ENCODE results near the gene SERPINA12. TPM values are rescaled to one million over a fixed set of nuclear protein-coding genes. Genes with fewer than 3 reads are reported as not detected.

The SERPINA12 gene
- polyA plus RNA-seq, 1 donor, result not detected

DNA sequence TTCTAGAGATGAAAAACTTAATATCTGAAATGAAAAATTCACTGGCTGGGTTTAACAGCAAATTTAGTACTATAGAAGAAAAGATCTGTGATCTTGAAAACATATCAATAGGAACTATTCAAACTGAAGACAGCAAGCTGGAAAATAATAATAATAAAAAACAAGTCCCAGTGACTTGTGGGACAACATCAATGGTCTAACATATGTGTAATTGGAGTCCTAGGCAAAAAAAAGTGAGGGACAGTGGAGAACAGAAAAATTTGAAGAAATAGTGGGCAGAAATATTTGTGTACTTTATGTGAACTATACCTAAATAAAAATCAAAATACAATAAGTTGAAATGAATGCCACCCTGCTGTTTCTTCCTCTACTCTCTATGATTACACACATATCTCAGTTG lies 30.8 kb downstream of the SERPINA12 start:
- no peak for DNase-seq
- peaks cover 8% of the 10 kb centered on the region for H3K9me3 ChIP-seq (ENCODE audit: control insufficient read depth, low read depth, low read length)
- H3K27me3 ChIP-seq (ENCODE audit: control insufficient read depth, insufficient read depth, low read length), result no peaks in the 10 kb centered on the region
- H3K27ac ChIP-seq (ENCODE audit: low read length), result no peak overlapping the region
- H3K4me3 ChIP-seq (ENCODE audit: low read length), result no peak overlapping the region
- no peaks in the 10 kb centered on the region for H3K4me1 ChIP-seq (ENCODE audit: control insufficient read depth, insufficient read depth, low read length)
- H3K36me3 ChIP-seq (ENCODE audit: control insufficient read depth, insufficient read depth, low read length), result no peaks in the 10 kb centered on the region

- Histone ChIP-seq H3K36me3 (ENCODE audit: control insufficient read depth, insufficient read depth, low read length) (no peaks in the 10 kb centered on the region), H3K9me3 (ENCODE audit: control insufficient read depth, low read depth, low read length) (peaks cover 8% of the 10 kb centered on the region), H3K4me1 (ENCODE audit: control insufficient read depth, insufficient read depth, low read length) (no peaks in the 10 kb centered on the region), H3K27me3 (ENCODE audit: control insufficient read depth, insufficient read depth, low read length) (no peaks in the 10 kb centered on the region), H3K27ac (ENCODE audit: low read length) (no peak within 1 kb of the TSS), H3K4me3 (ENCODE audit: low read length) (no peak within 1 kb of the TSS)
- WGBS (ENCODE audit: insufficient coverage, low lambda C conversion rate), result 100% methylated on average over 1 of the region's 2 CpGs
- no peak for DNase-seq
Observed at GRCh38 chr14:94476023-94476422, 33.2 kb downstream of the SERPINA12 start, which contains the start of gene SERPINA9. TSS of gene SERPINA9 (minus strand) at chr14:94476197. CDS start at chr14:94469840, 6,357 bp downstream.

DNA sequence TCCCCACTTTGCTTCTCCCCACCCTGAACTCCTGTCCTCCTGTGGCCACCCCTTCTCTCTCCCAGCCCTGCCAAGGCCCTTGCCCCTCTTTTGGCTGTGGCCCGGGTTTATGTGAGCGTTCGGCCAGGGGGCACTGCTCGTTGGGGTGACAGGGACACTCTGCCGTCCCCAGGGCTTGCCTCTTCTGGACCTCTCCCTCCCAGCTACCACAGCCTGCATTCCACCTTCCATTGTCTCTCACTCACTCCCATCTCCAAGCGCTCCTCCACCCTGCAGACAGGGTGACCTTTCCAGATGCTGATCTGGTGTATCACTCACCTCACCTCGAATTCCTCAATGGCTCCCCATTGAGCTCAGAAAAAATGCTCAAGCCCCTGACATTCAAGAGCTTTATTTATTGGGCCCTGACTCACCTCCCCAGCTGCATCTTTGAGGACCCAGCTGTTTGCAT lies 34.7 kb downstream of the SERPINA12 start:
- Histone ChIP-seq H3K27ac (ENCODE audit: low read length) (no peak overlapping the region), H3K27me3 (ENCODE audit: control insufficient read depth, insufficient read depth, low read length) (no peaks in the 10 kb centered on the region), H3K36me3 (ENCODE audit: control insufficient read depth, insufficient read depth, low read length) (no peaks in the 10 kb centered on the region), H3K9me3 (ENCODE audit: control insufficient read depth, low read depth, low read length) (peaks cover 8% of the 10 kb centered on the region), H3K4me3 (ENCODE audit: low read length) (no peak overlapping the region), H3K4me1 (ENCODE audit: control insufficient read depth, insufficient read depth, low read length) (no peaks in the 10 kb centered on the region)
- no CpG with 5 or more reads among the region's 7 CpGs for WGBS (ENCODE audit: insufficient coverage, low lambda C conversion rate)
- DNase-seq, result no peak

- H3K36me3 ChIP-seq (ENCODE audit: control insufficient read depth, insufficient read depth, low read length), result no peaks in the 10 kb centered on the region
- H3K27ac ChIP-seq (ENCODE audit: low read length), result no peak overlapping the region
- H3K27me3 ChIP-seq (ENCODE audit: control insufficient read depth, insufficient read depth, low read length), result no peaks in the 10 kb centered on the region
- H3K4me3 ChIP-seq (ENCODE audit: low read length), result no peak overlapping the region
- WGBS (ENCODE audit: insufficient coverage, low lambda C conversion rate), result no CpG with 5 or more reads among the region's 16 CpGs
- peaks cover 6% of the 10 kb centered on the region for H3K9me3 ChIP-seq (ENCODE audit: control insufficient read depth, low read depth, low read length)
- no peak for DNase-seq
- no peaks in the 10 kb centered on the region for H3K4me1 ChIP-seq (ENCODE audit: control insufficient read depth, insufficient read depth, low read length)
Observed at GRCh38 chr14:94473666-94474410, 35.4 kb downstream of the SERPINA12 start.

DNA sequence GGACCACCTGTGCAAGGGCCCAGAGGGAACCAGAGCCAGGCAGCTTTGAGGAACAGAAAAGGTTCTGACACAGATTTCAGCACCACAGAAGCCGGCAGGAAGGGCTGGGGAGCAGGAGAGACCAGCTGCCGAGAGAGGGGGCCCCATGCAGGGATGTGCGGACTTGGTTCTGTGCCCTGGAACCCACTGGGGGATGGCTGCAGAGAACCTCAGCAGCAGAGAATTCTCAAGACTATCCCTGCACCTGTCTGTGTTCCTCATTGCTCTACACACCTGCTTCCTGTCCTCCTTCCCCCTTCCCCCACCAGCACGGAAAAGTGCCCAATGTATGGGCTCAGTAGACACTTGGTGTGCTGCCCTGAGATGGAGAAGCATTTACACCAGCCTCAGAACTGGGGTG lies 36.4 kb downstream of the SERPINA12 start:
- WGBS (ENCODE audit: insufficient coverage, low lambda C conversion rate), result no CpG with 5 or more reads among the region's 4 CpGs
- H3K4me1 ChIP-seq (ENCODE audit: control insufficient read depth, insufficient read depth, low read length), result no peaks in the 10 kb centered on the region
- H3K4me3 ChIP-seq (ENCODE audit: low read length), result no peak overlapping the region
- no peaks in the 10 kb centered on the region for H3K36me3 ChIP-seq (ENCODE audit: control insufficient read depth, insufficient read depth, low read length)
- no peak overlapping the region for H3K27ac ChIP-seq (ENCODE audit: low read length)
- H3K9me3 ChIP-seq (ENCODE audit: control insufficient read depth, low read depth, low read length), result no peaks in the 10 kb centered on the region
- no peak for DNase-seq
- no peaks in the 10 kb centered on the region for H3K27me3 ChIP-seq (ENCODE audit: control insufficient read depth, insufficient read depth, low read length)

DNA sequence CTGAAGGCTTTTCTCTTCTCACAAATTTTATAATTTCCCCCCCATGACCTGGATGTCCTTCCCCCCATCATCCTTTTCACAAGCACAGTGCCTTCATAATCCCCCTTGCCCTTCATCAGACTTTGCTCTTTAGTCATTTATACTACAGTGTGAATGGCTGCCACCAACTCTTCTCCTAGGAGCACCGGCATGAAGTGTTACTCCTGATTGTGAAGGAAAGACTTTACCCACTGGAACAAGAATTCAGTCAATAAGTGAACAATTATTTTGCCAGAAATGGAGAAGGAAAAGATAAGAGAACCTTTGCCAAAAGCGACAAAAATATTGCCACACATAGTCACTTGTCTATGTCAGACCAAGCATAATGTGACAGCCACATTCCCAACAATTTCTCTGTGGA lies 38.2 kb downstream of the SERPINA12 start:
- Histone ChIP-seq H3K4me1 (ENCODE audit: control insufficient read depth, insufficient read depth, low read length) (no peaks in the 10 kb centered on the region), H3K27me3 (ENCODE audit: control insufficient read depth, insufficient read depth, low read length) (no peaks in the 10 kb centered on the region), H3K36me3 (ENCODE audit: control insufficient read depth, insufficient read depth, low read length) (no peaks in the 10 kb centered on the region), H3K9me3 (ENCODE audit: control insufficient read depth, low read depth, low read length) (no peaks in the 10 kb centered on the region), H3K4me3 (ENCODE audit: low read length) (no peak overlapping the region), H3K27ac (ENCODE audit: low read length) (no peak overlapping the region)
- 100% methylated on average over 1 of the region's 2 CpGs for WGBS (ENCODE audit: insufficient coverage, low lambda C conversion rate)
- no peak for DNase-seq

DNA sequence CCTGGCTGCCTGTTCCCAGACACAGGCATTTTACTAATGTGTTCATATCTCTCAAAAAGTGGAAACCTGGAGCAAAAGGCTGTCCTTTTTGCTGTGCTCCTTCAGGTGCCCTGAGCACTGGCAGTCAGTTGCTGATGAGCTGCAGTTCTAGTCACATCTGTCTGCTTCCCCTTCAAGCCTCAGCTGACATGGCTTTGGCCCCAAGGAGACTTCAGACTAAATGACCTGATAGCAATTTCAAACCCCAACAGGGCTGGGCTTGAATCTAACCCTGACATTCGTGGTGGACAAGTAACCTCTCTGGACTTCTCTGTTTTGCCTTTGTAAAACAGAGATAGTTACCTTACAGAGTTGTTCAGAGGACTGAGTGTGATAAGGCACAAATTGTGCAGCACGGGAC lies 39.0 kb downstream of the SERPINA12 start:
- H3K4me1 ChIP-seq (ENCODE audit: control insufficient read depth, insufficient read depth, low read length), result no peaks in the 10 kb centered on the region
- no CpG with 5 or more reads among the region's 2 CpGs for WGBS (ENCODE audit: insufficient coverage, low lambda C conversion rate)
- no peaks in the 10 kb centered on the region for H3K27me3 ChIP-seq (ENCODE audit: control insufficient read depth, insufficient read depth, low read length)
- H3K27ac ChIP-seq (ENCODE audit: low read length), result no peak overlapping the region
- no peak overlapping the region for H3K4me3 ChIP-seq (ENCODE audit: low read length)
- no peaks in the 10 kb centered on the region for H3K9me3 ChIP-seq (ENCODE audit: control insufficient read depth, low read depth, low read length)
- no peak for DNase-seq
- no peaks in the 10 kb centered on the region for H3K36me3 ChIP-seq (ENCODE audit: control insufficient read depth, insufficient read depth, low read length)

- H3K36me3 ChIP-seq (ENCODE audit: control insufficient read depth, insufficient read depth, low read length), result no peaks in the 10 kb centered on the region
- no peaks in the 10 kb centered on the region for H3K27me3 ChIP-seq (ENCODE audit: control insufficient read depth, insufficient read depth, low read length)
- H3K4me1 ChIP-seq (ENCODE audit: control insufficient read depth, insufficient read depth, low read length), result no peaks in the 10 kb centered on the region
- H3K27ac ChIP-seq (ENCODE audit: low read length), result no peak overlapping the region
- WGBS (ENCODE audit: insufficient coverage, low lambda C conversion rate), result no CpG with 5 or more reads among the region's 3 CpGs
- H3K9me3 ChIP-seq (ENCODE audit: control insufficient read depth, low read depth, low read length), result peaks cover 1% of the 10 kb centered on the region
- no peak overlapping the region for H3K4me3 ChIP-seq (ENCODE audit: low read length)
- no peak for DNase-seq
Observed at GRCh38 chr14:94469261-94469660, 40.0 kb downstream of the SERPINA12 start.

DNA sequence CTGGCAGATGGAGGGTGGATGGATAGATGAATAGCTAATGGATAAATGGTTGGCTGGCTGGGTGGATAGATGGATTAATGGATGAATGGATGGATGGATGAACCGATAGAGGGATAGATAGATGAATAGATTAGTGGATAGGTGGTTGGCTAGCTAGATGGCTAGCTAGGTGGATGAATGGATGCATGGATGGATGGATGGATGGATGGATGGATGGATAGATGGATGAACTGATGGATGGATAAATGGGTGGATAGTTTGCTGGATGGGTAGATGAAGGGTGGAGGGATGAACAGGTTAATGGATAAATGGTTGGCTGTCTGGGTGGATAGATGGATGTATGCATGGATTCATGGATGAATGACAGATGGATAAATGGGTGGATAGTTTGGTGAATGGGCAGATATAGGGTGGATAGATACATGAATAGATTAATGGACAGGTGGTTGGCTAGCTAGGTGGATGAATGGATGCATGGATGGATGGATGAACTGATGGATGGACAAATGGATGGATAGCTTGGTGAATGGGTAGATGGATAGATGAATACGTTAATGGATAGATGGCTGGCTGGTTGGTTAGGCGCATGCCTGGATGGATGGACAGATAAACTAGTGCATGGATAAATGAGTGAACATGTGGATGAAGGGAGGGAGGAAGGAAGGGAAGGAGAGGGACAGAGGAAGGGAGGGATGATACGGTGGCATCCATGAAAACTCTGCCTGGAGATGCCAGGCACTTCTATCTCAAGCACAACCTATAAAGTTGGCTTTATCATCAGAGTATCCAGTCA lies 41.3 kb downstream of the SERPINA12 start:
- H3K9me3 ChIP-seq (ENCODE audit: control insufficient read depth, low read depth, low read length), result peaks cover 5% of the 10 kb centered on the region
- no peaks in the 10 kb centered on the region for H3K36me3 ChIP-seq (ENCODE audit: control insufficient read depth, insufficient read depth, low read length)
- no peak overlapping the region for H3K4me3 ChIP-seq (ENCODE audit: low read length)
- no peak for DNase-seq
- H3K27me3 ChIP-seq (ENCODE audit: control insufficient read depth, insufficient read depth, low read length), result no peaks in the 10 kb centered on the region
- WGBS (ENCODE audit: insufficient coverage, low lambda C conversion rate), result 95% methylated on average over 3 of the region's 4 CpGs
- H3K4me1 ChIP-seq (ENCODE audit: control insufficient read depth, insufficient read depth, low read length), result no peaks in the 10 kb centered on the region
- H3K27ac ChIP-seq (ENCODE audit: low read length), result no peak overlapping the region

- no peaks in the 10 kb centered on the region for H3K4me1 ChIP-seq (ENCODE audit: control insufficient read depth, insufficient read depth, low read length)
- no peaks in the 10 kb centered on the region for H3K27me3 ChIP-seq (ENCODE audit: control insufficient read depth, insufficient read depth, low read length)
- H3K27ac ChIP-seq (ENCODE audit: low read length), result no peak overlapping the region
- WGBS (ENCODE audit: insufficient coverage, low lambda C conversion rate), result 100% methylated on average over 1 of the region's 3 CpGs
- peaks cover 5% of the 10 kb centered on the region for H3K9me3 ChIP-seq (ENCODE audit: control insufficient read depth, low read depth, low read length)
- H3K4me3 ChIP-seq (ENCODE audit: low read length), result no peak overlapping the region
- DNase-seq, result no peak
- H3K36me3 ChIP-seq (ENCODE audit: control insufficient read depth, insufficient read depth, low read length), result no peaks in the 10 kb centered on the region
Observed at GRCh38 chr14:94466706-94467370, 42.4 kb downstream of the SERPINA12 start.

Measured in large intestine (tissue), 3 donors.